Measurements from ENCODE around the gene SRPX2.

Gene SRPX2

DNA sequence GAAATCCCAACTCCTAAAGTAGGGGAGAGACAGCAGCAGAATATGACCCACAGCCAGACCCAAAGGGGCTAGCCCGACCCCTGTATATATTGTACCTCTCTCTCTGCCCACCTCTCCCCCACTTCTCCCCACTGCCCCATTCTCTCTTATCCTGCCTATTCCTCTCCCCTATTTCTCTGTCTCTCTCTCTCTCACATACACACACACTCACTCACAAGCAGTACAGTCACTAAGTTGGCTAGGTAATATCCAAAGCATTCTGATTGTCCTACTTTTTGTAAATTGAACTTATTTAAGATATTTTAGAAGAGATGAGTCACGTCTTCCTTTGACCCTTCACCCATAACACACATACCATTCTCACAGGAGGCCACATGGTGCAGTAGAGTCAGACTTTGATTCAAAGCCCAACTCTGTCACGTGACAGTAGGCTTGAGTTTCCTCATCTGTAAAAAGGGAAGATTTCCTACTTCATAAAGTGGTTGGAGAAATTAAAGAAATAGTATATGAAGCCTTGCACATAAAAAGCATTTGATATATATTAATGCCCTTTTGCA is 29.5 kb downstream of the SRPX2 start:
- H3K36me3 ChIP-seq (ENCODE audit: insufficient read depth, low read length) = no peaks in the 10 kb centered on the region
- H3K4me2 ChIP-seq (ENCODE audit: insufficient read depth, low read length) = no peak overlapping the region
- H2AFZ ChIP-seq (ENCODE audit: low read depth, low read length) = no peak overlapping the region
- DNase-seq (no peak), ATAC-seq (ENCODE audit: insufficient read depth, low read depth) (no peak)
- no peak overlapping the region for H3K4me3 ChIP-seq (ENCODE audit: low read depth in 1 of 2, low read length in 2 of 2)
- H3K27ac ChIP-seq (ENCODE audit: low read length) = no peak overlapping the region
- no peaks in the 10 kb centered on the region for H3K27me3 ChIP-seq (ENCODE audit: insufficient read depth, low read length, poor library complexity)
- TF ChIP-seq EZH2 (IDR thresholded peaks at IDR 0.05; ENCODE audit: borderline replicate concordance, low read depth, low read length, severe bottlenecking) = no peak
- TF ChIP-seq, protein P1, sequence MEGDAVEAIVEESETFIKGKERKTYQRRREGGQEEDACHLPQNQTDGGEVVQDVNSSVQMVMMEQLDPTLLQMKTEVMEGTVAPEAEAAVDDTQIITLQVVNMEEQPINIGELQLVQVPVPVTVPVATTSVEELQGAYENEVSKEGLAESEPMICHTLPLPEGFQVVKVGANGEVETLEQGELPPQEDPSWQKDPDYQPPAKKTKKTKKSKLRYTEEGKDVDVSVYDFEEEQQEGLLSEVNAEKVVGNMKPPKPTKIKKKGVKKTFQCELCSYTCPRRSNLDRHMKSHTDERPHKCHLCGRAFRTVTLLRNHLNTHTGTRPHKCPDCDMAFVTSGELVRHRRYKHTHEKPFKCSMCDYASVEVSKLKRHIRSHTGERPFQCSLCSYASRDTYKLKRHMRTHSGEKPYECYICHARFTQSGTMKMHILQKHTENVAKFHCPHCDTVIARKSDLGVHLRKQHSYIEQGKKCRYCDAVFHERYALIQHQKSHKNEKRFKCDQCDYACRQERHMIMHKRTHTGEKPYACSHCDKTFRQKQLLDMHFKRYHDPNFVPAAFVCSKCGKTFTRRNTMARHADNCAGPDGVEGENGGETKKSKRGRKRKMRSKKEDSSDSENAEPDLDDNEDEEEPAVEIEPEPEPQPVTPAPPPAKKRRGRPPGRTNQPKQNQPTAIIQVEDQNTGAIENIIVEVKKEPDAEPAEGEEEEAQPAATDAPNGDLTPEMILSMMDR (IDR thresholded peaks at IDR 0.05; ENCODE audit: borderline replicate concordance, extremely low read depth, low read length, poor library complexity, severe bottlenecking) = no peak
- H4K20me1 ChIP-seq (ENCODE audit: insufficient read depth, low read length) = no peaks in the 10 kb centered on the region
- no peaks in the 10 kb centered on the region for H3K4me1 ChIP-seq (ENCODE audit: insufficient read depth, low read length)
- H3K79me2 ChIP-seq (ENCODE audit: insufficient read depth, low read length) = no peaks in the 10 kb centered on the region
- no peak overlapping the region for H3K9ac ChIP-seq (ENCODE audit: low read depth, low read length)
- no peaks in the 10 kb centered on the region for H3K9me3 ChIP-seq (ENCODE audit: insufficient read depth, low read length, severe bottlenecking)

DNA sequence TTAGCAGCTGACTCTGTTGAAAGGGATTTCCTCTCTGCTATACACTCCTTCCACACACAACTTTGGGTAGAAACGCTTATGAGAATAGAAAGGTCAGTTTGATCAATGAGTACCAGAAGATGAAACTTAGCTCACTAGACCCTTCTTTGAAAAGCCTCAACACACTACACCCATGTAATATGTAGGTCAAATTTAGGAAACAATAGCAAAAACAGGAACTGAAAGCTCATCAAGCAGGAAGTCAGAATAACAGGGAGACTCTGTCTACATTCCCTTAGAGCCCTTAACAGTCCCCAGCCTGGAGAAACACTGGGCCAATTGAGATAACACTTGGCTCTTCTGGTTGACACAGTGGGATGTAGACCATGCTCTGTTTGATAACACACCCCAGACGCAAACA is 30.7 kb downstream of the SRPX2 start:
- TF ChIP-seq, protein P1 (IDR thresholded peaks at IDR 0.05; ENCODE audit: borderline replicate concordance, extremely low read depth, low read length, poor library complexity, severe bottlenecking) = no peak
- no peak for TF ChIP-seq EZH2 (IDR thresholded peaks at IDR 0.05; ENCODE audit: borderline replicate concordance, low read depth, low read length, severe bottlenecking)
- no peak overlapping the region for H3K4me2 ChIP-seq (ENCODE audit: insufficient read depth, low read length)
- H3K4me3 ChIP-seq (ENCODE audit: low read depth in 1 of 2, low read length in 2 of 2) = no peak overlapping the region
- no peaks in the 10 kb centered on the region for H3K4me1 ChIP-seq (ENCODE audit: insufficient read depth, low read length)
- H3K9me3 ChIP-seq (ENCODE audit: insufficient read depth, low read length, severe bottlenecking) = no peaks in the 10 kb centered on the region
- H2AFZ ChIP-seq (ENCODE audit: low read depth, low read length) = no peak overlapping the region
- H3K27ac ChIP-seq (ENCODE audit: low read length) = no peak overlapping the region
- DNase-seq (no peak), ATAC-seq (ENCODE audit: insufficient read depth, low read depth) (no peak)
- no peak overlapping the region for H3K9ac ChIP-seq (ENCODE audit: low read depth, low read length)
- no peaks in the 10 kb centered on the region for H3K36me3 ChIP-seq (ENCODE audit: insufficient read depth, low read length)
- no peaks in the 10 kb centered on the region for H3K79me2 ChIP-seq (ENCODE audit: insufficient read depth, low read length)
- no peaks in the 10 kb centered on the region for H3K27me3 ChIP-seq (ENCODE audit: insufficient read depth, low read length, poor library complexity)
- no peaks in the 10 kb centered on the region for H4K20me1 ChIP-seq (ENCODE audit: insufficient read depth, low read length)

DNA sequence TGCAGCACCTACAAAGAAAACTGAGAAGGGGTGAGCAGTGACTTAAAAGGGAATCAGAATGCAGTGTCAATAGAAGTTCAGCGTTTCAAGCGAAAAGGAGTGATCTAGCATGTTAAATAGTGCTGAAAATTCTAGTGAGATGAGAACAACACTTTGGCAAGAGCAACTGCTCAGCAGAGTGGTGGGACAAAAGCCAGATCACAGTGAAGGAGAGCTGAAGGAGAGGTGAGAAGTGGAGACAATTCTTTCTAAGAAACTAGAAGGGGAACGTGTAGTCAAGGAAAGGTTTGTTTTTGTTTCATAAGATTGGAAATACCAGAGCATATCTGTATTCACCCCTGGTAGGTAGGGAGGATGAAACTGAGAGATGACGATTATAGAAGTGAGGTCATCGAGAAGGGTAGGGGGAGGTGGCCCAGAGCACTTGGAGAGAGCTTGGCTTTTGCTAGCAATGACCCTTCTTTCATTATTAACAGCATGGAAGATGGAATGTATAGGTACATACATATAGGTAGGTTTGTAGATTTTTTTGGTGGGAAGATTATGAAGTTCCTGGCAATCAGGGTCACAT is 33.7 kb downstream of the SRPX2 start:
- DNase-seq (no peak), ATAC-seq (ENCODE audit: insufficient read depth, low read depth) (no peak)
- Histone ChIP-seq H3K36me3 (ENCODE audit: insufficient read depth, low read length) (no peaks in the 10 kb centered on the region), H3K27me3 (ENCODE audit: insufficient read depth, low read length, poor library complexity) (no peaks in the 10 kb centered on the region), H3K27ac (ENCODE audit: low read length) (no peak overlapping the region), H3K4me1 (ENCODE audit: insufficient read depth, low read length) (no peaks in the 10 kb centered on the region), H3K79me2 (ENCODE audit: insufficient read depth, low read length) (no peaks in the 10 kb centered on the region), H2AFZ (ENCODE audit: low read depth, low read length) (no peak overlapping the region), H3K4me2 (ENCODE audit: insufficient read depth, low read length) (no peak overlapping the region), H3K9ac (ENCODE audit: low read depth, low read length) (no peak overlapping the region), H4K20me1 (ENCODE audit: insufficient read depth, low read length) (no peaks in the 10 kb centered on the region), H3K4me3 (ENCODE audit: low read depth in 1 of 2, low read length in 2 of 2) (no peak overlapping the region), H3K9me3 (ENCODE audit: insufficient read depth, low read length, severe bottlenecking) (no peaks in the 10 kb centered on the region)
- TF ChIP-seq, protein P1 (IDR thresholded peaks at IDR 0.05; ENCODE audit: borderline replicate concordance, extremely low read depth, low read length, poor library complexity, severe bottlenecking) = no peak
- no peak for TF ChIP-seq EZH2 (IDR thresholded peaks at IDR 0.05; ENCODE audit: borderline replicate concordance, low read depth, low read length, severe bottlenecking)

Data from DND-41 (cell line).